ENCODE data around the gene TCF25. TPM values are rescaled to one million over a fixed set of nuclear protein-coding genes. Genes with fewer than 3 reads are reported as not detected.
A peak's percentile ranks its signal among the peaks of the same experiment; 100 is the strongest.

Gene TCF25
- total and polyA plus RNA-seq, 2 experiments from 2014 or later = 95.4 to 143 TPM

GRCh38 chr16:89908236-89908635 is 34.8 kb downstream of the TCF25 start (continued):
- no peak for TF ChIP-seq EZH2 (IDR thresholded peaks at IDR 0.05; ENCODE audit: low read depth, unreplicated experiment)

- no peaks in the 10 kb centered on the region for H3K79me2 ChIP-seq (replicated peaks; ENCODE audit: insufficient read depth)
- Mint-ChIP-seq H3K9me3 (peaks cover 22% of the 10 kb centered on the region), H3K27me3 (ENCODE audit: insufficient read depth, low read depth, poor library complexity) (peaks cover 26% of the 10 kb centered on the region), H3K4me3 (no peak overlapping the region), H3K4me1 (0 out of 3 replicates have a peak, but pooled peaks cover 4% of the 10 kb centered on the region), H3K27ac (no peak overlapping the region), H3K36me3 (ENCODE audit: low read depth) (peaks cover 46% of the 10 kb centered on the region)
- peak; percentile 94 for ATAC-seq
- H3K4me2 ChIP-seq = no peak overlapping the region
- no peaks in the 10 kb centered on the region for H3K9me2 ChIP-seq (ENCODE audit: insufficient read depth)
- DNase-seq (ENCODE audit: low spot score) = peak; percentile 91
- no peak overlapping the region for H2AFZ ChIP-seq
- 0 out of 2 replicates have a peak, but pooled peaks cover 4% of the 10 kb centered on the region for H3K4me1 ChIP-seq (ENCODE audit: insufficient read depth)
- no peak overlapping the region for H3K4me3 ChIP-seq
- TF ChIP-seq CTCF (conservative IDR thresholded peaks at IDR 0.05; ENCODE audit: low read depth in 2 of 2) = peak; percentile 88 to 95
- no peak for TF ChIP-seq ZNF331 (CRISPR knock-in tag; IDR thresholded peaks at IDR 0.05; ENCODE audit: low read depth)
- TF ChIP-seq NANOG (IDR thresholded peaks at IDR 0.05; ENCODE audit: borderline replicate concordance) = no peak
- no peak for TF ChIP-seq REST (IDR thresholded peaks at IDR 0.05; ENCODE audit: unreplicated experiment)
- no peak for TF ChIP-seq ZNF114 (CRISPR knock-in tag; IDR thresholded peaks at IDR 0.05)
- TF ChIP-seq ZNF462 (CRISPR knock-in tag; IDR thresholded peaks at IDR 0.05) = no peak
- H3K27me3 ChIP-seq (ENCODE audit: insufficient read depth) = no peaks in the 10 kb centered on the region
- H3K27ac ChIP-seq (ENCODE audit: low read depth) = peak overlapping the region; percentile 88
- peaks cover 19% of the 10 kb centered on the region; the same call in 1 of the 2 replicates for H3F3A ChIP-seq (replicated peaks; ENCODE audit: low read depth)
- no peaks in the 10 kb centered on the region; the same call in 1 of the 2 replicates for H3K36me3 ChIP-seq (ENCODE audit: insufficient read depth)
- no peaks in the 10 kb centered on the region for H4K20me1 ChIP-seq (replicated peaks; ENCODE audit: insufficient read depth)
These were observed 36.7 kb downstream of the TCF25 start for GRCh38 chr16:89909777-89910716.

All from GM23338 (cell line).